PC-3 (cell line): Measurements from ENCODE around the gene UNC13C.

Experiments
- CTCF ChIP-seq: fragments of 300-600 bp; sonication (generic); conservative IDR thresholded peaks from 2 replicates; pipeline ENCODE4 v1.5.1; 2017; ENCODE audit warnings: antibody characterized with exemption, low read depth, mild to moderate bottlenecking, low read length
- EZH2 ChIP-seq: fragments of 300-600 bp; sonication (generic); IDR thresholded peaks from one replicate; pipeline ENCODE4 v1.6.1; 2017; ENCODE audit warnings: antibody characterized with exemption, mild to moderate bottlenecking, low read length; ENCODE audit not compliant: unreplicated experiment
- EZH2phosphoT487 ChIP-seq: fragments of 300-600 bp; sonication (generic); IDR thresholded peaks from 2 replicates; pipeline ENCODE4 v1.6.1; 2018; ENCODE audit warnings: mild to moderate bottlenecking, antibody characterized with exemption, low read length, borderline replicate concordance

GRCh38 chr15:54353726-54354125 is 375.5 kb downstream of the UNC13C start:
- TF ChIP-seq EZH2 (no peak), CTCF (no peak), EZH2phosphoT487 (no peak)
